ENCODE results near the gene OCA2. TPM values are rescaled to one million over a fixed set of nuclear protein-coding genes. Genes with fewer than 3 reads are reported as not detected.

The OCA2 gene
- total RNA-seq, 1 experiment from 2014 or later: 0.13 TPM

DNA sequence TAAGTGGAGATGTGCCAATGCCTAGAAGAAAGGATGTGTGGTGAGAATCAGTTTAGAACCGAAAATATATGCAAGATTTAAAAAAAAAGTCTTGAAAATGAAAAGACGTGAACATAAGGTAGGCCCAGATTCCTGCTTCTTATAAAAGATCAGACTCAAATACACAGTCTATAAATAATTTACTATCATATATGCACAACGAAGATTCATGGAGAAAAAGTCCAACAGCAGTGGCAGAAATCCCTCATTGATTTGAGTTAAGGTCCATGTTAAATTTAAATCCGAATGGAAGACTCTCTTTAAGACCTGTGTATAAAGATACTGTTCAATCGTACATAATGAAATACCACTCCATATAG is 227.2 kb downstream of the OCA2 start:
- POLR2A ChIA-PET: no interaction called here
- TF ChIP-seq POLR2AphosphoS5 (IDR thresholded peaks at IDR 0.05; ENCODE audit: low read depth, low read length) (no peak), SIN3A (IDR thresholded peaks at IDR 0.05; ENCODE audit: borderline replicate concordance, insufficient read depth, low read depth, low read length) (no peak), TCF7L2 (IDR thresholded peaks at IDR 0.05; ENCODE audit: low read depth, low read length) (no peak)
- TF ChIP-seq, protein P1, sequence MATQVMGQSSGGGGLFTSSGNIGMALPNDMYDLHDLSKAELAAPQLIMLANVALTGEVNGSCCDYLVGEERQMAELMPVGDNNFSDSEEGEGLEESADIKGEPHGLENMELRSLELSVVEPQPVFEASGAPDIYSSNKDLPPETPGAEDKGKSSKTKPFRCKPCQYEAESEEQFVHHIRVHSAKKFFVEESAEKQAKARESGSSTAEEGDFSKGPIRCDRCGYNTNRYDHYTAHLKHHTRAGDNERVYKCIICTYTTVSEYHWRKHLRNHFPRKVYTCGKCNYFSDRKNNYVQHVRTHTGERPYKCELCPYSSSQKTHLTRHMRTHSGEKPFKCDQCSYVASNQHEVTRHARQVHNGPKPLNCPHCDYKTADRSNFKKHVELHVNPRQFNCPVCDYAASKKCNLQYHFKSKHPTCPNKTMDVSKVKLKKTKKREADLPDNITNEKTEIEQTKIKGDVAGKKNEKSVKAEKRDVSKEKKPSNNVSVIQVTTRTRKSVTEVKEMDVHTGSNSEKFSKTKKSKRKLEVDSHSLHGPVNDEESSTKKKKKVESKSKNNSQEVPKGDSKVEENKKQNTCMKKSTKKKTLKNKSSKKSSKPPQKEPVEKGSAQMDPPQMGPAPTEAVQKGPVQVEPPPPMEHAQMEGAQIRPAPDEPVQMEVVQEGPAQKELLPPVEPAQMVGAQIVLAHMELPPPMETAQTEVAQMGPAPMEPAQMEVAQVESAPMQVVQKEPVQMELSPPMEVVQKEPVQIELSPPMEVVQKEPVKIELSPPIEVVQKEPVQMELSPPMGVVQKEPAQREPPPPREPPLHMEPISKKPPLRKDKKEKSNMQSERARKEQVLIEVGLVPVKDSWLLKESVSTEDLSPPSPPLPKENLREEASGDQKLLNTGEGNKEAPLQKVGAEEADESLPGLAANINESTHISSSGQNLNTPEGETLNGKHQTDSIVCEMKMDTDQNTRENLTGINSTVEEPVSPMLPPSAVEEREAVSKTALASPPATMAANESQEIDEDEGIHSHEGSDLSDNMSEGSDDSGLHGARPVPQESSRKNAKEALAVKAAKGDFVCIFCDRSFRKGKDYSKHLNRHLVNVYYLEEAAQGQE (IDR thresholded peaks at IDR 0.05; ENCODE audit: insufficient read depth in 1 of 2, low read depth in 2 of 2, low read length in 1 of 2): no peak
- TF ChIP-seq, protein P2, sequence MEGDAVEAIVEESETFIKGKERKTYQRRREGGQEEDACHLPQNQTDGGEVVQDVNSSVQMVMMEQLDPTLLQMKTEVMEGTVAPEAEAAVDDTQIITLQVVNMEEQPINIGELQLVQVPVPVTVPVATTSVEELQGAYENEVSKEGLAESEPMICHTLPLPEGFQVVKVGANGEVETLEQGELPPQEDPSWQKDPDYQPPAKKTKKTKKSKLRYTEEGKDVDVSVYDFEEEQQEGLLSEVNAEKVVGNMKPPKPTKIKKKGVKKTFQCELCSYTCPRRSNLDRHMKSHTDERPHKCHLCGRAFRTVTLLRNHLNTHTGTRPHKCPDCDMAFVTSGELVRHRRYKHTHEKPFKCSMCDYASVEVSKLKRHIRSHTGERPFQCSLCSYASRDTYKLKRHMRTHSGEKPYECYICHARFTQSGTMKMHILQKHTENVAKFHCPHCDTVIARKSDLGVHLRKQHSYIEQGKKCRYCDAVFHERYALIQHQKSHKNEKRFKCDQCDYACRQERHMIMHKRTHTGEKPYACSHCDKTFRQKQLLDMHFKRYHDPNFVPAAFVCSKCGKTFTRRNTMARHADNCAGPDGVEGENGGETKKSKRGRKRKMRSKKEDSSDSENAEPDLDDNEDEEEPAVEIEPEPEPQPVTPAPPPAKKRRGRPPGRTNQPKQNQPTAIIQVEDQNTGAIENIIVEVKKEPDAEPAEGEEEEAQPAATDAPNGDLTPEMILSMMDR (IDR thresholded peaks at IDR 0.05): no peak
- intact Hi-C loops (cut with micrococcal nuclease; ENCODE audit: unreplicated experiment) (no loop called here), in situ Hi-C loops (cut with HindIII; ENCODE audit: low pct_unique_long_range_greater_than_20kb, low sequenced_read_pairs) (no loop called here)
- CTCF ChIA-PET: no interaction called here
- Histone ChIP-seq H3K27me3 (ENCODE audit: control insufficient read depth, insufficient read depth, low read length) (no peaks in the 10 kb centered on the region), H3K4me1 (ENCODE audit: control insufficient read depth, insufficient read depth, low read length) (no peaks in the 10 kb centered on the region), H3K27ac (ENCODE audit: low read length) (no peak overlapping the region), H3K4me3 (ENCODE audit: low read depth in 2 of 2, low read length in 2 of 2) (no peak overlapping the region), H3K9me3 (ENCODE audit: control insufficient read depth, insufficient read depth, low read depth, low read length) (no peaks in the 10 kb centered on the region), H3K36me3 (ENCODE audit: control insufficient read depth, insufficient read depth, low read length) (no peaks in the 10 kb centered on the region)
- no peak for ATAC-seq
- no peak for DNase-seq (ENCODE audit: low read depth, low spot score)
- BruUV-seq (replicated peaks): no TSS peak

DNA sequence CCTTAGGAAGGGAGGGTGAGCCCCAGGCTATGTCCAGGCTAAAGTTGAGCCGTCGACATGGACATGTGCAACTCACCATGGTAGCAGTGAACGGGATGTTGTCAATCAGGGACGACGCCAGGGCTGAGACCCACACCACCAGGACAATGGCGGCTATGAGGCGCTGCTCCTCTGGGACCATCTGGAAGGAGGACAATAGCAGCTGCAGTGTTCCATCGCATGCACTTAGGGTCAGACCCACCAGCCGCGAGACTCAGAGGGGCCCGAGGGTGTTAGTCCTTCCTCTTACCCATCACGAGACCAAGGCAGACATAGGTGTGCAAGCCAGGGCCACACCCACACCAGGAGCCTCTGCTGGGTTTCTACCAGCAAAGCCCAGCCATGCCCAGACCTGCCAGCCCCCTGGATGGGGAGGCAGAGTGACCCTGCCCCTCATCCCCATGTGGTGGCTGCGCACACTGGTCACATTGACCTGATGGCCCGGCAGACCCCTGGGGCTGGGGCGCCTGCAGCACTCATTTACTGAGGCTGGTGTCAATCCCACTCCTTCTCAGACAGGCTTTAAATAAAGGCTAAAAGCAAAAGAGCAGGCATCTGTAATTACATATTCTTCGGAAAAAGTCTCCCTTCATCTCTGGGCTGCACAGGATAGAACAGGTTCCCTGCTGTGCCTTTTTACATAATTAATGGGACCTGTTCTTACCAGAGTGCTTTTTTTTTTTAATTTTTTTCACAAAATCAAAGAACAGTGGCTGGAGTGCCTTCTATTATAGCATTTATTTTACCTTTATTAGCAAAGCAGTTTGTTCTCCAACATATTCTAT is 227.8 kb downstream of the OCA2 start:
- CTCF ChIA-PET: no interaction called here
- in situ Hi-C loops (cut with HindIII; ENCODE audit: low pct_unique_long_range_greater_than_20kb, low sequenced_read_pairs): no loop called here
- POLR2A ChIA-PET: no interaction called here
- Histone ChIP-seq H3K9me3 (ENCODE audit: control insufficient read depth, insufficient read depth, low read depth, low read length) (no peaks in the 10 kb centered on the region), H3K4me1 (ENCODE audit: control insufficient read depth, insufficient read depth, low read length) (no peaks in the 10 kb centered on the region), H3K4me3 (ENCODE audit: low read depth in 2 of 2, low read length in 2 of 2) (no peak overlapping the region), H3K27me3 (ENCODE audit: control insufficient read depth, insufficient read depth, low read length) (no peaks in the 10 kb centered on the region), H3K36me3 (ENCODE audit: control insufficient read depth, insufficient read depth, low read length) (no peaks in the 10 kb centered on the region), H3K27ac (ENCODE audit: low read length) (no peak overlapping the region)
- intact Hi-C loops (cut with micrococcal nuclease; ENCODE audit: unreplicated experiment): no loop called here
- ATAC-seq (no peak), DNase-seq (ENCODE audit: low read depth, low spot score) (no peak)
- BruUV-seq (replicated peaks): no TSS peak
- TF ChIP-seq TCF7L2 (IDR thresholded peaks at IDR 0.05; ENCODE audit: low read depth, low read length) (no peak), SIN3A (IDR thresholded peaks at IDR 0.05; ENCODE audit: borderline replicate concordance, insufficient read depth, low read depth, low read length) (no peak)

DNA sequence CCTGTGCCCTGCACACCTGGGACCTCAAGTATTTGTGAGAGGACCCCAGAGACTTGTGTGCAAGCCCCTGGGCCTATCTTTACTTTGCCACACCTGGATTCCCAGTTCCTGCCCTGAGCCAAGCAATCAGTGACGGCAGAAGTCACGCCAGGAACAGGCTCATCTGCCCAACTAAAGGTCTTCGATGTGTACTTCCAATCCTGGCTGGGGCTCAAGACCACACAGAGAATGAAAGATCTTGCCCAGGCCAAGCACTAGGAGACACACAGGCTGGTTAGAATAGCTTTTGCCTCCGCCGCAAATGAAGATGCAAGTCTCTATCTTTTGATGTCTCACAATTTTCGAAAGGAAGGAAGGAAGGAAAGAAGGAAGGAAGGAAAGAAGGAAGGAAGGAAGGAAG is 228.8 kb downstream of the OCA2 start:
- POLR2A ChIA-PET: no interaction called here
- in situ Hi-C loops (cut with HindIII; ENCODE audit: low pct_unique_long_range_greater_than_20kb, low sequenced_read_pairs) (no loop called here), intact Hi-C loops (cut with micrococcal nuclease; ENCODE audit: unreplicated experiment) (no loop called here)
- TF ChIP-seq, protein P1 (IDR thresholded peaks at IDR 0.05; ENCODE audit: insufficient read depth in 1 of 2, low read depth in 2 of 2, low read length in 1 of 2): no peak
- no peak for TF ChIP-seq POLR2AphosphoS5 (IDR thresholded peaks at IDR 0.05; ENCODE audit: low read depth, low read length)
- no peak for TF ChIP-seq TCF7L2 (IDR thresholded peaks at IDR 0.05; ENCODE audit: low read depth, low read length)
- TF ChIP-seq SIN3A (IDR thresholded peaks at IDR 0.05; ENCODE audit: borderline replicate concordance, insufficient read depth, low read depth, low read length): no peak
- TF ChIP-seq, protein P2 (IDR thresholded peaks at IDR 0.05): no peak
- Histone ChIP-seq H3K27ac (ENCODE audit: low read length) (no peak overlapping the region), H3K4me1 (ENCODE audit: control insufficient read depth, insufficient read depth, low read length) (no peaks in the 10 kb centered on the region), H3K27me3 (ENCODE audit: control insufficient read depth, insufficient read depth, low read length) (no peaks in the 10 kb centered on the region), H3K9me3 (ENCODE audit: control insufficient read depth, insufficient read depth, low read depth, low read length) (no peaks in the 10 kb centered on the region), H3K36me3 (ENCODE audit: control insufficient read depth, insufficient read depth, low read length) (no peaks in the 10 kb centered on the region), H3K4me3 (ENCODE audit: low read depth in 2 of 2, low read length in 2 of 2) (no peak overlapping the region)
- no TSS peak for BruUV-seq (replicated peaks)
- CTCF ChIA-PET: no interaction called here
- DNase-seq (ENCODE audit: low read depth, low spot score) (no peak), ATAC-seq (no peak)

Measured in Panc1 (cell line).